Dermis blood vessel endothelial cell (primary cell): ENCODE measurements around the gene HDAC1. TPM values are rescaled to one million over a fixed set of nuclear protein-coding genes. Genes with fewer than 3 reads are reported as not detected.

Experiments
- DNase-seq: peaks from one replicate; pipeline ENCODE4 v3.0.0; 2010
- total RNA-seq: library from RNA; depleted of rRNA; stranded (reverse); fragments of >200 nt; gene quantifications from 2 replicates; pipeline ENCODE4 v1.2.3, GENCODE V29; 2014

Gene HDAC1
- total RNA-seq, 1 donor from 2014 or later = 202 TPM

- no peak for DNase-seq
These were observed 38.8 kb downstream of the HDAC1 start for GRCh38 chr1:32330558-32331151.

GRCh38 chr1:32331549-32331948 is 39.7 kb downstream of the HDAC1 start:
- no peak for DNase-seq

- no peak for DNase-seq
These were observed 40.6 kb downstream of the HDAC1 start for GRCh38 chr1:32332290-32333079.

GRCh38 chr1:32333251-32333963 is 41.5 kb downstream of the HDAC1 start:
- DNase-seq = no peak

- DNase-seq = peak; percentile 30
These were observed 42.5 kb downstream of the HDAC1 start for GRCh38 chr1:32334274-32334861.

- DNase-seq = peak; percentile 70
These were observed 43.1 kb downstream of the HDAC1 start for GRCh38 chr1:32334864-32335534.

- no peak for DNase-seq
These were observed 43.6 kb downstream of the HDAC1 start for GRCh38 chr1:32335535-32335789.

- peak; percentile 80 for DNase-seq
These were observed 44.1 kb downstream of the HDAC1 start, which contains the start of gene MARCKSL1 for GRCh38 chr1:32335790-32336590. MARCKSL1 (minus strand) TSS chr1:32336233; CDS start chr1:32336033, 200 bp downstream.

GRCh38 chr1:32336591-32336932 is 44.7 kb downstream of the HDAC1 start:
- peak; percentile 29 for DNase-seq

- no peak for DNase-seq
These were observed 45.2 kb downstream of the HDAC1 start for GRCh38 chr1:32336963-32337675.

- peak; percentile 71 for DNase-seq
These were observed 46.2 kb downstream of the HDAC1 start for GRCh38 chr1:32337855-32338636.

GRCh38 chr1:32338637-32339145 is 46.8 kb downstream of the HDAC1 start:
- no peak for DNase-seq

- DNase-seq = no peak
These were observed 47.6 kb downstream of the HDAC1 start for GRCh38 chr1:32339363-32339978.

- DNase-seq = no peak
These were observed 49.4 kb downstream of the HDAC1 start for GRCh38 chr1:32341186-32341757.

- no peak for DNase-seq
These were observed 50.1 kb downstream of the HDAC1 start for GRCh38 chr1:32341971-32342370.

GRCh38 chr1:32342704-32343103 is 50.8 kb downstream of the HDAC1 start:
- no peak for DNase-seq

GRCh38 chr1:32345289-32345827 is 53.5 kb downstream of the HDAC1 start:
- DNase-seq = peak; percentile 71

- no peak for DNase-seq
These were observed 54.8 kb downstream of the HDAC1 start for GRCh38 chr1:32346532-32347157.
